ENCODE results near the gene MED15. TPM values are rescaled to one million over a fixed set of nuclear protein-coding genes. Genes with fewer than 3 reads are reported as not detected.
"Not testable (repeated sequence)": the region's sequence is repeated elsewhere in the genome, so short reads cannot be mapped to it uniquely, and the experiment has no call there.

Gene MED15
- total RNA-seq, 1 experiment from 2014 or later, result 31.0 TPM

DNA sequence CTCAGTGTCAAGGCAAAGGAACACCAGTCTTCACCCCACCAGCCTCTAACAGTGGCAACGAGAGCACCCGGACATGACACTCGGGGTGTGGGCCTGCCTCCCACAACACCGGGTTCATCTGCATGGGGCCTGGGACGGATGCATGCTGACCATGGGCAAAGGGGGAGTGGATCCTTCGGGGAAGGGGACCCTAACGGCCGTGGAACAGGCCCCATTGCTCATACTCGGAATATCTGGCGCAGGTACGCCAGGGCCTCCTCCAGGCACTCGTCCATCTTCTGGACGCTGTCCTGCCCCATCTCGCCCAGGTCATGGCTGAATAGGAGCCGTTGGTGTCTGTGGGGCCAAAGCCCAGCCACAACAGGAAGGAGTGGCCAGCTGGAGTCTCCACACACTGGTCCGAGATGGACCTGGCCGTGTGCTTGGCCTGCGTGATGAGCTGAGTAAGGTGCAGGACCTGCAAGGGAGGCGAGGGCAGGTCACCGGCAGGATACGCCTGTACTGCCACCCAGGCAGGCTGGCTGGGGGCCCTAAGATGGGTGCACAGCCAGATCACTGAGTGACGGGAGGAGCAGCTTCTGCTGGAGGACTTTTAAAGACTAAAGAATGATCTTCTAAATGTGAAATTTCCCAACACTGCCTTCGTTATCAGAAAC is 96.8 kb downstream of the MED15 start:
- DNase-seq (ENCODE audit: low read depth), result no peak
- in situ Hi-C loops (cut with HindIII; ENCODE audit: low pct_unique_long_range_greater_than_20kb, low sequenced_read_pairs), result no loop called here

DNA sequence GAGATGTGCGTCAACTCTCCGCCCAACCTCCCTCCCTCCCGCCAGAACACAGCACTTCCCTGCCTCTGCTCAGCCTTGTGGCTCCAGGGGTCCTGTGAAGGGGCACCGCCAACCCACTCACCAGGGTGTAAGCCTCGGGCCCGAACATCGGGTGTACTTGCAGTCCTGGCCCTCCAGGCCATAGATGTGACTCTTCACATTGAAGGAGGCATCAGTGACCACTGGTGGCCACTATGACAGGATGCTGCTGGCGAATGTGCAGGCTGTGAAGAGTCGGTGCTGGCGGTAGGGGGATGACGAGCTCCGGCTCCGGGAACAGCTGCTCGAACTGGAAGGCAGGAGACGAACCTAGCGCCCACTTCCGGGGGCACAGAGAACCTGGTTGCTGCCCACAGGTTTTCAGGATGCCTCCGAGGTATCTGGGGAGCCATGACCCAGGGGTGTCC is 97.4 kb downstream of the MED15 start:
- in situ Hi-C loops (cut with HindIII; ENCODE audit: low pct_unique_long_range_greater_than_20kb, low sequenced_read_pairs), result no loop called here

DNA sequence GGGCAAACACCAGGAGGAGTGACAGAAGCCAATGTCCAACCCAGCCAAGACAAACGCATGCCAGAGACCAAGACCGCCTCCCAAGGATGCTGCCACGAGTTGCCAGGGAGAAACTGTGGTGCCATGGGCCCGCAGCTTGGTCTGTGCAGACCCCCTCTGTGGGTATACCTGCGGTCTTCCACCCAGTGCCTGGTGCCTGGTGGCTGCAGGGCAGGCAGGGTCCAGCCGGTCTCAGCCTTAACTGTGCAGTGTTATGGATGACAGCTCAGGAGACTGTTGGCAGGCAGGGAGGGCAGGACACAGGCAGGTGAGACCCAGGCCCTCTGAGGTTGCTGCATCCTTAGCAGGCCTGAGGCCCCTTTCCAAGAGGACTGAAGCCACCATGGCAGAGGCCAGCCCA is 97.9 kb downstream of the MED15 start:
- in situ Hi-C loops (cut with HindIII; ENCODE audit: low pct_unique_long_range_greater_than_20kb, low sequenced_read_pairs), result no loop called here
- no peak for DNase-seq (ENCODE audit: low read depth)

More for the DNA sequence above, 97.4 kb downstream of the MED15 start:
- DNase-seq (ENCODE audit: low read depth), result no peak

GRCh38 chr22:20606041-20606783 is 98.8 kb downstream of the MED15 start:
- in situ Hi-C loops (cut with HindIII; ENCODE audit: low pct_unique_long_range_greater_than_20kb, low sequenced_read_pairs), result no loop called here
- DNase-seq (ENCODE audit: low read depth), result no peak

GRCh38 chr22:20606784-20607128 is 99.3 kb downstream of the MED15 start:
- no peak for DNase-seq (ENCODE audit: low read depth)
- in situ Hi-C loops (cut with HindIII; ENCODE audit: low pct_unique_long_range_greater_than_20kb, low sequenced_read_pairs), result no loop called here

- DNase-seq (ENCODE audit: low read depth), result no peak
- in situ Hi-C loops (cut with HindIII; ENCODE audit: low pct_unique_long_range_greater_than_20kb, low sequenced_read_pairs), result no loop called here
These were observed 99.9 kb downstream of the MED15 start for GRCh38 chr22:20607157-20607907.

DNA sequence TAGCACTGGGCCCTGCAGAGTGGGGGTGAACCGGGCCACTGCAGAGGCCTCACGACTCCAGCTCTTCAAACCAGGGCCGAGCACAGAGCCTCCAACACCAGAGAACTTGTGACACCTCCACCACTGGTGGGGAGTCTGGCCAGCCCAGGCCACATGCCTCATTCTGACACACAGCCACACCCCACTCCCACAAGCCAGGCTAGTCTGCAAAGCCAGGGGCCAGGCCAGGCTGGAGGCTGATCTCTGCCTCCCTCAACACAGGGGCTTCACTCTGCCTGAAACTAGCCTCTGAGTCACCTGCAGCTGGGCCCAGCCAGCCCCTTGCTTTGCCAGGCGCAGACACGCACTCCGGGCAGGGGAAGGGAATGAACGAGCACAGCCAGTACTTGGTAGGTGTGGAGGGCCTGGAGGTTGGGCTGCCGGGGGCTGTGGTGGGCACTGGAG is 102.9 kb downstream of the MED15 start:
- in situ Hi-C loops (cut with HindIII; ENCODE audit: low pct_unique_long_range_greater_than_20kb, low sequenced_read_pairs), result no loop called here
- no peak for DNase-seq (ENCODE audit: low read depth)

- in situ Hi-C loops (cut with HindIII; ENCODE audit: low pct_unique_long_range_greater_than_20kb, low sequenced_read_pairs), result no loop called here
- DNase-seq (ENCODE audit: low read depth), result no peak
These were observed 103.3 kb downstream of the MED15 start for GRCh38 chr22:20610757-20611156.

DNA sequence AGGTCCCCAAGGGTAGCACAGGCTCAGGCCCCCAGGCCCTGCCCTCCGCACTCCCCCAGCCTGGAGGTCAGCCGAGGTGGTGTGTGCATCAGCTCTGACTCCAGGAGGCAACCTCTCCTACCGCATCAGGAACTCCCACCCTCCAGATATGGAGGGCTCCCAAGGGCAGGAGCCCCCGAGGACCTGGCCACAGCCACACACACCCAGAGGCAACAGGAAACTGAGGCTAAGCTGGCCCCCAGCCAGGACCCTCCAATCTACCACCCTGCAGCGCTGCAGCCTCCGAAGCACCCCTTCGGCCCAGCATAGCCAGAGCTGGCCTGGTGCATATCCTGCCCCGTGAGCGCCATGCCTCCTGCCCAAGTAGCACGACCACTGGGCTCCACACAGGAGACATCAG is 104.0 kb downstream of the MED15 start:
- in situ Hi-C loops (cut with HindIII; ENCODE audit: low pct_unique_long_range_greater_than_20kb, low sequenced_read_pairs), result no loop called here
- DNase-seq (ENCODE audit: low read depth), result no peak

DNA sequence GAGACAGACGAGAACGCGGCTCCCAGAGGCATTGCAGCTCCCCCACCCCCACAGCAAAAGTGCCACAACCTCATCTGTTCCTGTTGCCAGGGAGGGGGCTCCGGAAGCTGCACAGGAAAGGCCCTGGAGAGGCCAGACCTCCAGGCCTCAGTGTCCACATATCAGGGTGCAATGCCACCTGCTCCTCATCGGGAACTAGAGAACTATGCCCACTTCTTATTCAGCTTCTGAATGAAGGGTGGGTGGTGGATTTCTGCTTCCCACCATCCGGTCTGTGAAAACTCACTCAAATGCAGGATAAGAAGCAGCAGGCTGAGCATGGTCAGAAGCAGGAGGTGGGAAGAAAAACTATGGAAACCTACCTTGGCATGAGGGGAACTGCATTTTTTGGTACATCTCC is 105.9 kb downstream of the MED15 start:
- in situ Hi-C loops (cut with HindIII; ENCODE audit: low pct_unique_long_range_greater_than_20kb, low sequenced_read_pairs), result no loop called here
- no peak for DNase-seq (ENCODE audit: low read depth)

- DNase-seq (ENCODE audit: low read depth), result no peak
- in situ Hi-C loops (cut with HindIII; ENCODE audit: low pct_unique_long_range_greater_than_20kb, low sequenced_read_pairs), result no loop called here
These were observed 107.6 kb downstream of the MED15 start for GRCh38 chr22:20615021-20615420.

GRCh38 chr22:20615533-20616450 is 108.4 kb downstream of the MED15 start:
- in situ Hi-C loops (cut with HindIII; ENCODE audit: low pct_unique_long_range_greater_than_20kb, low sequenced_read_pairs), result no loop called here

GRCh38 chr22:20616451-20617043 is 109.1 kb downstream of the MED15 start:
- in situ Hi-C loops (cut with HindIII; ENCODE audit: low pct_unique_long_range_greater_than_20kb, low sequenced_read_pairs), result no loop called here
- DNase-seq (ENCODE audit: low read depth), result no peak

More at GRCh38 chr22:20615533-20616450, 108.4 kb downstream of the MED15 start:
- DNase-seq (ENCODE audit: low read depth), result no peak

- no peak for DNase-seq (ENCODE audit: low read depth)
- in situ Hi-C loops (cut with HindIII; ENCODE audit: low pct_unique_long_range_greater_than_20kb, low sequenced_read_pairs), result no loop called here
These were observed 111.1 kb downstream of the MED15 start for GRCh38 chr22:20618488-20618887.

DNA sequence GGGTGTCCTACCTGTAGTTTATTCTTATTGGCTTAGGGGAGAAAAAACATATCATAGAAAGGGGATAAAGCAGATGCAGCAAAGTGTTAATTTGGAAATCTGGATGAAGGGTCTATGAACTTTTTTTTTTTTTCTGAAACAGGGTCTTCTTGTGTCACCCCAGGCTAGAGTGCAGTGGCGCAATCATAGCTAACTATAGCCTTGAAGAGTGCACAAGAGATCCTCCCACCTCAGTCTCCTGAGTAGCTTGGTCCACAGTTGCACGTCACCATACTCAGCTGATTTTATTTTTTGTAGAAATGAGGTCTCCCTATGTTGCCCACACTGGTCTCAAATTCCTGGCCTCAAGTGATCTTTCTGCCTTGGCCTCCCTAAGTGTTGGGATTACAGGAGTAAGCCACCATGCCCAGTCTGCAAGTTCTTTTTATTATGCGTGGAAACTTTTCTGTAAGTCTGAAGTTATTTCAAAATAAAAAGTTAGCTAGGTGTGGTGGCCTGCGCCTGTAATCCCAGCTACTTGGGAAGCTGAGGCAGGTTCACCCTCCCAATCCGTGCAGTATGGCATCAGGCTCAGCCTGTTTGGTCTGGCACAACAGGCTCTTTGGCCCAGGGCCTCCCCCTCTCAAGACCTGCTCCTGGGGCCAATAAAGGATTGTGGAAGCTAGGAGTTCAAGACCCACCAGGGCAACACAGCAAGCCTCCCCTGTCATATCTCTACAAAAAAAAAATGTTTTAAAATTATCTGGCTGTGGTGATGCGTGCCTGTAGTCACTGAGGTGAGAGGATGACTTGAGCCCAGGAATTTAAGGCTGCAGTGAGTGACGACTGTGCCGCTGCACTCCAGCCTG is 111.9 kb downstream of the MED15 start:
- DNase-seq (ENCODE audit: low read depth), result no peak
- in situ Hi-C loops (cut with HindIII; ENCODE audit: low pct_unique_long_range_greater_than_20kb, low sequenced_read_pairs), result no loop called here

DNA sequence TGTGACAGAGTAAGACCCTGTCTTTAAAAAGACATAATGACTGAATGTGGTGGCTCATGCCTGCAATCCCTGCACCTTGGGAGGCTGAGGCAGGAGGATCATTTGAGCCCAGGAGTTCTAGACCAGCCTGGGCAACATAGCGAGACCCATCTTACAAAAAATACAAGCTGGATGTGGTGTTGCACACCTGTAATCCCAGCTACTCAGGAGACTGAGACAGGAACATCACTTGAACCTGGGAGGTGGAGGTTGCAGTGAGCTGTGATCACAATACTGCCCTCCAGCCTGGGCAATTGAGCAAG is 112.4 kb downstream of the MED15 start:
- DNase-seq (ENCODE audit: low read depth); in situ Hi-C loops (cut with HindIII; ENCODE audit: low pct_unique_long_range_greater_than_20kb, low sequenced_read_pairs): not testable (repeated sequence)

DNA sequence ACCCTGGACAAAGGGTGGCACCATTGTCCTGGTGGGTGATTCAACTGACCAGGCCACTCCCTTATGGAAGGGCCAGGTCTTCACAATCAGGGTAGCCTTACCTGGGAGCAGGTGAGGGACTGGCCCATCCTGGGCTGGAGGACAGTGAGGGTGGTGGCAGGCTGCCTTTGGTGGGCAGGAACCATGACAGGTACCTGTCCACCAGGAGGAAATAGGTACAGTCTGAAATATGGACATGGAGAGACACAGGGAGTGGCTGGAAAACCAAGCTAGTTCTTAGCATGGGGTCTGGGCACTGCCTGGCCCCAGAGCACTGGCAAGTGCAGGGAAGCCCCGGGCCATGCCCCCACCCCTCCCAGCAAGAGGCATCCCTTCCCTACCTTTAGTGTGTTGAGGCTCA is 113.8 kb downstream of the MED15 start:
- in situ Hi-C loops (cut with HindIII; ENCODE audit: low pct_unique_long_range_greater_than_20kb, low sequenced_read_pairs), result no loop called here
- no peak for DNase-seq (ENCODE audit: low read depth)

Data from Caki2 (cell line).